Heart left ventricle (tissue), 16 donors: Measurements from ENCODE around the gene DNAAF8. TPM values are rescaled to one million over a fixed set of nuclear protein-coding genes. Genes with fewer than 3 reads are reported as not detected.

Experiments
- ATAC-seq, 4 donors: fragments of 200-7000 bp; cut with Tn5 transposase; one replicate each; pipeline ENCODE4 v1.9.1; 2020 to 2022; ENCODE audit warnings: moderate library complexity in 4 of 4, mild to moderate bottlenecking in 3 of 4, moderate number of reproducible peaks in 1 of 4
- DNase-seq, 5 donors: peaks; one replicate each; pipeline ENCODE4 v3.0.0-alpha.2; 2020
- H3K27ac ChIP-seq, 12 donors: fragments of 200-600 bp; sonication (generic) in 4 of 12; one replicate each; pipeline versions ENCODE4 v1.5.0 to v1.8.0; 2016 to 2022; ENCODE audit warnings: mild to moderate bottlenecking in 2 of 12
- H3K27me3 ChIP-seq, 9 donors: fragments of 200-600 bp; sonication (generic) in 2 of 9; one replicate each; pipeline versions ENCODE4 v1.5.1 to v1.8.0; 2016 to 2022; ENCODE audit warnings: mild to moderate bottlenecking in 3 of 9
- H3K36me3 ChIP-seq, 9 donors: fragments of 200-600 bp; sonication (generic) in 2 of 9; one replicate each; pipeline versions ENCODE4 v1.5.0 to v1.8.0; 2018 to 2022; ENCODE audit warnings: mild to moderate bottlenecking in 2 of 9
- H3K4me1 ChIP-seq, 12 donors: fragments of 200-600 bp; sonication (generic) in 4 of 12; one replicate each; pipeline versions ENCODE4 v1.5.0 to v1.8.0; 2016 to 2022; ENCODE audit warnings: mild to moderate bottlenecking in 3 of 12
- H3K4me3 ChIP-seq, 12 donors: fragments of 200-600 bp; sonication (generic) in 4 of 12; one replicate each; pipeline versions ENCODE4 v1.5.0 to v1.8.0; 2017 to 2022; ENCODE audit warnings: mild to moderate bottlenecking in 9 of 12, moderate library complexity in 4 of 12
- H3K9me3 ChIP-seq, 12 donors: fragments of 200-600 bp; sonication (generic) in 4 of 12; one replicate each; pipeline versions ENCODE4 v1.5.0 to v1.8.0; 2016 to 2022; ENCODE audit warnings: mild to moderate bottlenecking in 1 of 12
- POLR2A ChIP-seq, 2 donors: fragments of 450-650 bp; IDR thresholded peaks; one replicate each; pipeline ENCODE4 v1.6.1; 2017; ENCODE audit warnings: antibody characterized with exemption in 2 of 2, mild to moderate bottlenecking in 2 of 2, moderate library complexity in 2 of 2
- WGBS, 4 donors: extraction: QIAGEN DNeasy Blood & Tissue Kit in 2 of 4; methylation state at CpG; one replicate each; pipeline versions ENCODE4 v1.1.5 to v1.1.7; 2013 to 2018; 5-methylcytosine and 5-hydroxymethylcytosine counted together
- intact Hi-C, 10 donors: fragments of 100-400 bp; cut with DNase I; formaldehyde crosslinking; loops; one replicate each; pipeline versions ENCODE4 v1.11.1 to v1.14.2; 2022
- polyA plus RNA-seq, 2 donors: library from polyadenylated mRNA; stranded (reverse); fragments of 200-250 nt; gene quantifications; one replicate each; pipeline ENCODE4 v1.2.3, GENCODE V29; 2013
- total RNA-seq, 9 donors: library from RNA; depleted of rRNA in 2 of 9; stranded (reverse); fragments of >200 nt in 2 of 9; fragmentation: NEBNext Ultra II Directional in 3 of 9; extraction: Animal tissue kit (Norgen Biotek cat#: 25700) in 3 of 9; gene quantifications; one replicate each; pipeline versions ENCODE4 v1.1.0 to v1.2.4, GENCODE V29; 2016 to 2023
- TF ChIP-seq, protein P1 (sequence below), 12 donors: fragments of 200-600 bp; sonication (generic) in 4 of 12; IDR thresholded peaks; one replicate each; pipeline versions ENCODE4 v1.5.0 to v1.8.0; 2018 to 2022; ENCODE audit warnings: antibody characterized with exemption in 12 of 12, mild to moderate bottlenecking in 5 of 12
- donor health status: ischemic (EF 13 %, LVEDD 7.1; RV severe dilation, severe dysfunction).
- donor health status: healthy with polysubstance abuse.
- donor health status: DM: no; HTN: yes; CAD: no.
- donor health status: DM: no; HTN: no; CAD: no.
- donor health status: ischemic (EF 25% LVEDD 6.9; RV normal size, moderate dysfunction).
- donor health status: ischemic (EF 25% LVEDD 5.7; RV mildly dilated, moderate dysfunction).
- donor health status: healthy.
- donor health status: DM: yes; HTN: yes; CAD: no.
- donor health status: ischemic (EF 35%, LVEDD 5.7; RV mildly dilated, moderate dysfunction).
- donor health status: nonischemic (EF 11% LVEDD 7.7; RV severe dilation, severe dysfunction).
- donor health status: DM: yes; HTN: yes; CAD: no.
- donor health status: PGD.
- donor health status: ischemic (EF 29% LVEDD 5.4; RV normal size, mild dysfunction).
- donor health status: nonischemic (EF 23%, LVEDD 6.1; RV moderate dilation, normal function).

The DNAAF8 gene
- total and polyA plus RNA-seq, 11 donors = 0.34 to 3.4 (median 0.91) TPM

DNA sequence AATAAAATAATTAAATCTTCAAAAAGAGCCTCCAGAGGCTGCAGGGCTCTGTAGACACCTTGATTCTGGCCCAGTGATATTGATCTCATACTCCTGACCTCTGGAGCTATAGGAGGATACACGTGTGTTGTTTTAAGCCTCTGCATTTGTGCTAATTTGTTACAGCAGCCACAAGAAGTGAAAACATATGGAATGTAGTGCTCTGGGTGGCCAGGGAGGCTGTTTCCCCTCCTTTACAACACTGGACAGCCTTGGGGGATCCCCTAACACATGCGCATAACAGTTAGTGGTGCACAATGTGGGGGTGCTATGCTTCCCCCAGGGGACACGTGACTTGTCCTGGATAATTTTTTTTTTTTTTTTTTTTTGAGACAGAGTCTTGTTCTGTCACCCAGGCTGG lies 37.3 kb downstream of the DNAAF8 start:
- Histone ChIP-seq H3K27ac (no peak overlapping the region), H3K4me3 (no peak overlapping the region), H3K9me3 (no peaks in the 10 kb centered on the region), H3K36me3 (no peaks in the 10 kb centered on the region), H3K27me3 (no peaks in the 10 kb centered on the region), H3K4me1 (peaks cover 2 to 21% (median 14%) of the 10 kb centered on the region in 12 donors)
- WGBS, 4 donors = 73 to 81% (median 75%) methylated on average over 3 of the region's 3 CpGs
- no peak for ATAC-seq
- DNase-seq = no peak
- intact Hi-C loops = loop anchor here in 1 of 10 donors (2.0 kb wide), 1 partner anchor 29 kb away; no protein-coding TSS in a partner anchor
- TF ChIP-seq POLR2A (IDR thresholded peaks at IDR 0.05) = no peak
- TF ChIP-seq, protein P1, sequence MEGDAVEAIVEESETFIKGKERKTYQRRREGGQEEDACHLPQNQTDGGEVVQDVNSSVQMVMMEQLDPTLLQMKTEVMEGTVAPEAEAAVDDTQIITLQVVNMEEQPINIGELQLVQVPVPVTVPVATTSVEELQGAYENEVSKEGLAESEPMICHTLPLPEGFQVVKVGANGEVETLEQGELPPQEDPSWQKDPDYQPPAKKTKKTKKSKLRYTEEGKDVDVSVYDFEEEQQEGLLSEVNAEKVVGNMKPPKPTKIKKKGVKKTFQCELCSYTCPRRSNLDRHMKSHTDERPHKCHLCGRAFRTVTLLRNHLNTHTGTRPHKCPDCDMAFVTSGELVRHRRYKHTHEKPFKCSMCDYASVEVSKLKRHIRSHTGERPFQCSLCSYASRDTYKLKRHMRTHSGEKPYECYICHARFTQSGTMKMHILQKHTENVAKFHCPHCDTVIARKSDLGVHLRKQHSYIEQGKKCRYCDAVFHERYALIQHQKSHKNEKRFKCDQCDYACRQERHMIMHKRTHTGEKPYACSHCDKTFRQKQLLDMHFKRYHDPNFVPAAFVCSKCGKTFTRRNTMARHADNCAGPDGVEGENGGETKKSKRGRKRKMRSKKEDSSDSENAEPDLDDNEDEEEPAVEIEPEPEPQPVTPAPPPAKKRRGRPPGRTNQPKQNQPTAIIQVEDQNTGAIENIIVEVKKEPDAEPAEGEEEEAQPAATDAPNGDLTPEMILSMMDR (IDR thresholded peaks at IDR 0.05) = no peak

DNA sequence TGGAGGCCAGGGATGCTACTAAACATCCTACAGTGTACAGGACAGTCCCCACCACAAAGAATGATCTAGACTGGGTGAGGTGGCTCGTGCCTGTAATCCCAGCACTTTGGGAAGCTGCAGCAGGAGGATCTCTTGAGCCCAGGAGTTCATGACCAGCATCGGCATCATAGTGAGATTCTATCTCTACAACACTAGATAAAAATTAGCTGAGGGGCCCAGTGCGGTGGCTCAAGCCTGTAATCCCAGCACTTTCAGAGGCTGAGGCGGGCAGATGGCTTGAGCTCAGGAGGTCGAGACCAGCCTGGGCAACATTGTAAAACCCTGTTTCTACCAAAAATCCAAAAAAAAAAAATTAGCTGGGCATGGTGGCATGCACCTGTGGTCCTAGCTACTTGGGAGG lies 38.0 kb downstream of the DNAAF8 start:
- Histone ChIP-seq H3K27ac (no peak overlapping the region), H3K27me3 (no peaks in the 10 kb centered on the region), H3K4me3 (no peak overlapping the region), H3K36me3 (no peaks in the 10 kb centered on the region), H3K4me1 (peaks cover 2 to 20% (median 13%) of the 10 kb centered on the region in 12 donors), H3K9me3 (no peaks in the 10 kb centered on the region)
- DNase-seq (no peak), ATAC-seq (no peak)
- intact Hi-C loops = no loop called here
- 81 to 89% (median 83%) methylated on average over 5 of the region's 5 CpGs for WGBS, 4 donors
- TF ChIP-seq POLR2A (IDR thresholded peaks at IDR 0.05) = no peak
- TF ChIP-seq, protein P1 (IDR thresholded peaks at IDR 0.05) = no peak

DNA sequence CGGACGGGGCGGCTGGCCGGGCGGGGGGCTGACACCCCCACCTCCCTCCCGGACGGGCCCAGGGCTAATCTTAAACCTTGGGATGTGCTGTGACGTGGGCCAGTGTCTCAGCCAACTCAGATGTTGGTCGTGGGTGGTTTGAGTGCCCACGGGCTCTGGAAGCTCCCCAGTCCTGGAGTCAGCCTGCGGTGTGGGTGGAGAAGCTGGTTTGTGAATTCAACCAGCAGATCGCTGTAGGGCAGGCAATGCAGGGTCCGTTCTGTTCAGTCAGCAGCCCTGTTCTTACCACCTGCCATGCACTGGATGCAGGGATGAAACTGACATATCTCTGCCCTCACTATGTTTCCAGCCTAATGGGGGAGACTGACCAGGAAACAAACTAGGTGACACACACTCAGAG lies 40.7 kb downstream of the DNAAF8 start:
- Histone ChIP-seq H3K4me1 (no peaks in the 10 kb centered on the region), H3K4me3 (no peak overlapping the region), H3K9me3 (no peaks in the 10 kb centered on the region), H3K27ac (no peak overlapping the region), H3K27me3 (no peaks in the 10 kb centered on the region), H3K36me3 (no peaks in the 10 kb centered on the region)
- ATAC-seq = no peak
- TF ChIP-seq POLR2A (IDR thresholded peaks at IDR 0.05) = no peak
- TF ChIP-seq, protein P1 (IDR thresholded peaks at IDR 0.05) = no peak
- intact Hi-C loops = no loop called here
- DNase-seq = no peak
- WGBS, 4 donors = 88 to 90% (median 89%) methylated on average over 3 to 13 of the region's 13 CpGs

DNA sequence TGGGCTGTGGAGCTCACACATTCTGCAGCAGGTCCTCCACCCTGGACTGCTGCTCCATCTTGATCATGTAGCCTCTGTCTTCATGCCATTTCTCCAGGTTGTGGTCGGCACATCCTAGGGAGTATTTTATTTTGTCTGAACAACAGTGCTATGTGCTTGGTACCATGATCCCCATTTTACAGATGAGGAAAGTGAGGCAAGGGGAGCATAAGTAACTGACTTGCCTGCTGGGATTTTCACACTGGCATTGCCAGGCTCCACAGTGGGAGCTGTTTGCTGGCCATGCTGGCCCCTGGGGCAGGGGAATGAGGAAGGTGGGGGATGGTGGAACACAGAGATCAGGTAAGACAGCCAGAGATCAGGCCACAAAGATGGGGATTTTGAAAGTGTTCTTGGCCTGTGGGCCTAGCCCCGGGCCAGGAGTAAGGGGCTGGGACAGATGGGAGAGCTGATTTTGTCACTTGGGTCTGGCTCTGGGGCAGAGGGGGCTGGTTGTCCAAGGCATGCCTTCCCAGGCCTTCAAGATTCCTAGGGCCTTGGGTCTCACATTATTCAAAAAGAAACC lies 41.9 kb downstream of the DNAAF8 start:
- no peaks in the 10 kb centered on the region for H3K9me3 ChIP-seq
- WGBS, 4 donors = 88 to 89% (median 89%) methylated on average over 2 of the region's 2 CpGs
- H3K4me3 ChIP-seq = no peak overlapping the region
- no peaks in the 10 kb centered on the region for H3K27me3 ChIP-seq
- no peak for TF ChIP-seq POLR2A (IDR thresholded peaks at IDR 0.05)
- TF ChIP-seq, protein P1 (IDR thresholded peaks at IDR 0.05) = no peak
- no peaks in the 10 kb centered on the region for H3K36me3 ChIP-seq
- DNase-seq (no peak), ATAC-seq (no peak)
- no peaks in the 10 kb centered on the region for H3K4me1 ChIP-seq
- no peak overlapping the region for H3K27ac ChIP-seq
- intact Hi-C loops = no loop called here
